Breast epithelium (tissue), 4 donors: Measurements from ENCODE around the gene BTN3A1. TPM values are rescaled to one million over a fixed set of nuclear protein-coding genes. Genes with fewer than 3 reads are reported as not detected.
A peak's percentile ranks its signal among the peaks of the same experiment; 100 is the strongest.
"Not testable (repeated sequence)": the region's sequence is repeated elsewhere in the genome, so short reads cannot be mapped to it uniquely, and the experiment has no call there.

ENCODE experiments used
- DNase-seq, 2 donors: peaks; one replicate each; pipeline ENCODE4 v3.0.0-alpha.2; 2019; ENCODE audit warnings: low spot score in 2 of 2
- H3K27ac ChIP-seq, 2 donors: fragments of 200-600 bp; sonication (generic) in 1 of 2; one replicate each; pipeline ENCODE4 v1.5.1; 2016 to 2019; ENCODE audit warnings: mild to moderate bottlenecking in 1 of 2
- H3K27me3 ChIP-seq, 2 donors: fragments of 200-600 bp; sonication (generic) in 1 of 2; one replicate each; pipeline versions ENCODE4 v1.5.1 to v1.6.0; 2017 to 2019; ENCODE audit warnings: control low read depth in 1 of 2, mild to moderate bottlenecking in 1 of 2
- H3K36me3 ChIP-seq: fragments of 200-600 bp; one replicate; pipeline ENCODE4 v1.5.1; 2019
- H3K4me1 ChIP-seq, 2 donors: fragments of 200-600 bp; sonication (generic); one replicate each; pipeline ENCODE4 v1.5.1; 2016 to 2019; ENCODE audit warnings: control low read depth in 1 of 2
- H3K4me3 ChIP-seq, 3 donors: fragments of 200-600 bp; sonication (generic); 1 replicate in 2 of 3; 2 replicates in 1 of 3; pipeline ENCODE4 v1.5.1; 2016 to 2019; ENCODE audit warnings: mild to moderate bottlenecking in 3 of 3, moderate library complexity in 2 of 3
- H3K9me3 ChIP-seq, 2 donors: fragments of 200-600 bp; sonication (generic) in 1 of 2; one replicate each; pipeline ENCODE4 v1.5.1; 2016 to 2019; ENCODE audit warnings: control low read depth in 1 of 2
- POLR2A ChIP-seq: fragments of 450-650 bp; IDR thresholded peaks from one replicate; pipeline ENCODE4 v1.6.1; 2016; ENCODE audit warnings: antibody characterized with exemption, mild to moderate bottlenecking, moderate library complexity
- POLR2AphosphoS5 ChIP-seq, 3 donors: sonication (generic); formaldehyde crosslinking; IDR thresholded peaks; one replicate each; pipeline ENCODE4 v1.6.1; 2017; ENCODE audit warnings: antibody characterized with exemption in 3 of 3
- intact Hi-C: fragments of 100-400 bp; cut with DNase I; formaldehyde crosslinking; loops from one replicate; pipeline ENCODE4 v1.15.1; 2023; ENCODE audit warnings: low total_unique reads
- total RNA-seq, 3 donors: library from RNA; depleted of rRNA; stranded (reverse); fragments of >200 nt; gene quantifications; one replicate each; pipeline ENCODE4 v1.1.0, GENCODE V29; 2016
- TF ChIP-seq, protein P1 (sequence below), 3 donors: fragments of 450-650 bp; IDR thresholded peaks; one replicate each; pipeline ENCODE4 v1.5.1; 2016 to 2017; ENCODE audit warnings: antibody characterized with exemption in 3 of 3, mild to moderate bottlenecking in 3 of 3, moderate library complexity in 3 of 3

The BTN3A1 gene
- 10 to 100 TPM in 2 of 3 donors, 1 to 10 TPM in 1; 9.1 to 23.4 (median 12.8) TPM for total RNA-seq

DNA sequence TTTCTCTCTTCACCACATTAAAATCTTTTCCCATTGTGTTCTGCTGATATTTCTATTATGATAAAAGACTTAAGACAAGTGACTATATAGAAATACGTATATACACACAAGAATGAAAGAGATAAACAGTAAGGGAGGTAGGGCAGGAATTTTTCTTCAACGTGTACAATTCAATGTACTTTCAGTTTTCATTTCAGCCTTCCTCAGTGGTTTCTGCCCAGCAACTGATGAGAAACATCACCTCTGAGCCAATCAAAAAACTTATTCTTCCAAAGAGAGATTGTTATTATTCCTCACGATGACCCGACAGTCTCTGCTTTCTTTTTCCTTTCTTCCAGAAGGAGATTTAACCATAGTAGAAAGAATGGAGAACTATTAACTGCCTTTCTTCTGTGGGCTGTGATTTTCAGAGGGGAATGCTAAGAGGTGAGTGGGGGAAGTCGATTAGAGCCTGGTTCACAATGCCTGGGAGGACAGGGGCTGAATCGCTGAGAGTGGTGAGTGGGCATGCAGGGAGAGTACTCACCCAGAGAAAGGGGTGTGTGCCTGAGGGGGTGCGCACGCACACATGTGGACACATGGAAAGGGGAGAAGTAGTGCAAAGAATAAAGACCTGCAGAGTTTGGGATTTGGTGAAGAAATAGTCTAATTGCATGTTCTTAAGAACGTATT is at the start of gene BTN3A1:
Gene BTN3A1 (plus strand): TSS at position 289 of the 672 bp plus-strand sequence. CDS start 3,289 bp downstream, outside the sequence.
- TF ChIP-seq, protein P1, sequence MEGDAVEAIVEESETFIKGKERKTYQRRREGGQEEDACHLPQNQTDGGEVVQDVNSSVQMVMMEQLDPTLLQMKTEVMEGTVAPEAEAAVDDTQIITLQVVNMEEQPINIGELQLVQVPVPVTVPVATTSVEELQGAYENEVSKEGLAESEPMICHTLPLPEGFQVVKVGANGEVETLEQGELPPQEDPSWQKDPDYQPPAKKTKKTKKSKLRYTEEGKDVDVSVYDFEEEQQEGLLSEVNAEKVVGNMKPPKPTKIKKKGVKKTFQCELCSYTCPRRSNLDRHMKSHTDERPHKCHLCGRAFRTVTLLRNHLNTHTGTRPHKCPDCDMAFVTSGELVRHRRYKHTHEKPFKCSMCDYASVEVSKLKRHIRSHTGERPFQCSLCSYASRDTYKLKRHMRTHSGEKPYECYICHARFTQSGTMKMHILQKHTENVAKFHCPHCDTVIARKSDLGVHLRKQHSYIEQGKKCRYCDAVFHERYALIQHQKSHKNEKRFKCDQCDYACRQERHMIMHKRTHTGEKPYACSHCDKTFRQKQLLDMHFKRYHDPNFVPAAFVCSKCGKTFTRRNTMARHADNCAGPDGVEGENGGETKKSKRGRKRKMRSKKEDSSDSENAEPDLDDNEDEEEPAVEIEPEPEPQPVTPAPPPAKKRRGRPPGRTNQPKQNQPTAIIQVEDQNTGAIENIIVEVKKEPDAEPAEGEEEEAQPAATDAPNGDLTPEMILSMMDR (IDR thresholded peaks at IDR 0.05): no peak
- TF ChIP-seq POLR2AphosphoS5 (IDR thresholded peaks at IDR 0.05) (peak in 2 of 3 donors; percentile 32 to 43), POLR2A (no peak)
- H3K4me3 ChIP-seq: peak within 1 kb of the TSS; percentile 56 to 65 (median 61)
- peak in 1 of 2 donors; percentile 50 for DNase-seq
- no peaks in the 10 kb centered on the region for H3K9me3 ChIP-seq
- peak within 1 kb of the TSS; percentile 74 to 89 for H3K27ac ChIP-seq
- no peaks in the 10 kb centered on the region for H3K27me3 ChIP-seq
- H3K4me1 ChIP-seq: peaks cover 0 to 7% of the 10 kb centered on the region in 2 donors
- intact Hi-C loops: no loop called here
- H3K36me3 ChIP-seq: no peaks in the 10 kb centered on the region

DNA sequence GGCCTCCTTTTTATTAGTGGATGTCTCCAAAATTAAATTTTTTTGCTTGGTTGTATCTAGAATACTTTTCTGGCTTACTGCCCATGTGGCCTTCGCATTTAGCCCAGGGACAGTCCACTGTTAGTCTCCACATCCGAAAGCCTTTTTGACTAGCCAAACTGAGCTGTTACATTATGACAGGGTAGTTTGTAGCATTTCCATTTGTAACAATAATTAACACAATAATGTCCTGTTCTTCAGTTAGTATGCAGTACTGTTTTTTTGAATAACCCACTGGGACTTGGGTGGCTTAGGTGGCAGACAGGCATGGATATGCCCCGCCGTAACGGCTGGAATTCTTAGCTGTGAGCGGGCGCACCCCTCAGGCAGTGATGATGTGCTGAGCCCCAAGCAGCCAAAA is 49.8 kb upstream of the BTN3A1 start:
- H3K9me3 ChIP-seq: no peaks in the 10 kb centered on the region

DNA sequence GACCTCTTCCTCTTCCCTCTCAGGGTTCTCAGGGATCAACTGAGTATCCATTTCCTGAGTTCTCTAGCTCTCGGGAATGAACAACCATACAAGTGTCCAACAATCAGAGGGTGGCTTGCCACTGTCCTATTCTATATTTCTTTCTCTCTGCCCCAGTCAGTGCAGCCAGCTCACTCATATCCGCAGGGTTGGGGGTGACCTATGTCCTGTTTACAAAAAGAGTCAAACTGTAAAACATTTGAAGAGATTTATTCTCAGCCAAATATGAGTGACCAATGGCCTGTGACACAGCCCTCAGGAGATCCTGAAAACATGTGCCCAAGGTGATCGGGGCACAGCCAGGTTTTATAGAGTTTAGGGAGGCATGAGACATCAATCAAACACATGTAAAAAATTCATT is 47.9 kb upstream of the BTN3A1 start:
- TF ChIP-seq POLR2A (no peak), POLR2AphosphoS5 (IDR thresholded peaks at IDR 0.05) (no peak)
- TF ChIP-seq, protein P1 (IDR thresholded peaks at IDR 0.05): no peak
- Histone ChIP-seq H3K27ac (no peak overlapping the region), H3K9me3 (no peaks in the 10 kb centered on the region), H3K36me3 (no peaks in the 10 kb centered on the region), H3K27me3 (no peaks in the 10 kb centered on the region), H3K4me3 (no peak overlapping the region), H3K4me1 (no peaks in the 10 kb centered on the region)
- intact Hi-C loops: no loop called here
- DNase-seq: no peak

More for the DNA sequence above, 49.8 kb upstream of the BTN3A1 start:
- DNase-seq: no peak
- TF ChIP-seq, protein P1 (IDR thresholded peaks at IDR 0.05): no peak
- TF ChIP-seq POLR2AphosphoS5 (IDR thresholded peaks at IDR 0.05) (no peak), POLR2A (no peak)
- Histone ChIP-seq H3K4me1 (no peaks in the 10 kb centered on the region), H3K27me3 (no peaks in the 10 kb centered on the region), H3K4me3 (no peak overlapping the region), H3K27ac (no peak overlapping the region), H3K36me3 (no peaks in the 10 kb centered on the region)
- intact Hi-C loops: no loop called here

DNA sequence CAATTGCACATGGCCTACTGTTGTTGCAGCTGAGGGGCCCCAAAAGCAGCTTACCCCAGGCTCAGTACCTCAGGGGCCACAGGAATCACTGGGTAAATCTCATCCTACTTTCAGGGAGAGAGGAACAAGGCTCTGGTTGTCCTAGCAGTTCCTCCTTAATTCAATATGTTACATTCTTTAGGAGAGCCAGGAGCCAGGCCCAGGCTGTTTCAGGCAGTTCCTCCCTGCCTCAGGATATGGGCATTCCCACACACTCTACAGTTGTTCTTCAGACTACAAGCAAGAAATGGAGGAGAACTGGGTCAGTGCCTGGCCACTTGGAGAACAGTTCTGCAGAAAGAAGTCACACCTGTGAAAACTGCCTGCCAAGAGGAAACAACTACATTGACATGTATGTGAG is 46.7 kb upstream of the BTN3A1 start:
- H3K36me3 ChIP-seq: no peaks in the 10 kb centered on the region
- intact Hi-C loops: no loop called here
- H3K27ac ChIP-seq: peak overlapping the region in 1 of 2 donors; percentile 2
- no peaks in the 10 kb centered on the region for H3K9me3 ChIP-seq
- H3K4me1 ChIP-seq: no peaks in the 10 kb centered on the region
- TF ChIP-seq POLR2A (no peak), POLR2AphosphoS5 (IDR thresholded peaks at IDR 0.05) (no peak)
- TF ChIP-seq, protein P1 (IDR thresholded peaks at IDR 0.05): no peak
- DNase-seq: peak in 1 of 2 donors; percentile 45
- no peak overlapping the region for H3K4me3 ChIP-seq
- H3K27me3 ChIP-seq: no peaks in the 10 kb centered on the region

DNA sequence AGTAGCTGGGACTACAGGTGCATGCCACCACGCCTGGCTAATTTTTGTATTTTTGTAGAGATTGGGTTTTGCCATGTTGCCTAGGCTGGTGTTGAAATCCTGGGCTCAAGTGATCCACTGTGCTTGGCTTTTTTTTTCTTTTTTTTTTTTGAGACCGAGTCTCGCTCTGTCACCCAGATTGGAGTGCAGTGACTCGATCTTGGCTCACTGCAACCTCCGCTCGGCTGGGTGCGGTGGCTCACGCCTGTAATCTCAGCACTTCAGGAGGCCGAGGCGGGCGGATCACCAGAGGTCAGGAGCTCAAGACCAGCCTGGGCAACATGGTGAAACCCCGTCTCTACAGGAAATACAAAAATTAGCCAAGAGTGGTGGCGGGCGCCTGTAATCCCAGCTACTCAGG is 44.5 kb upstream of the BTN3A1 start:
- H3K9me3 ChIP-seq, H3K27me3 ChIP-seq, H3K27ac ChIP-seq, H3K4me1 ChIP-seq, DNase-seq, intact Hi-C loops, H3K36me3 ChIP-seq, H3K4me3 ChIP-seq: not testable (repeated sequence)
